ENCODE results near the gene RNF223. TPM values are rescaled to one million over a fixed set of nuclear protein-coding genes. Genes with fewer than 3 reads are reported as not detected.
A peak's percentile ranks its signal among the peaks of the same experiment; 100 is the strongest.
"Not testable (repeated sequence)": the region's sequence is repeated elsewhere in the genome, so short reads cannot be mapped to it uniquely, and the experiment has no call there.

The RNF223 gene
- total RNA-seq, 1 experiment from 2014 or later: not detected

GRCh38 chr1:1079408-1080121 is 5.5 kb upstream of the RNF223 start:
- H3K4me1 ChIP-seq (replicated peaks): peaks cover 12% of the 10 kb centered on the region
- H3K27ac ChIP-seq: no peak overlapping the region
- no peaks in the 10 kb centered on the region for H3K36me3 ChIP-seq
- H3K9me3 ChIP-seq (replicated peaks): no peaks in the 10 kb centered on the region
- peaks cover 9% of the 10 kb centered on the region for H3K27me3 ChIP-seq (replicated peaks)
- H3K4me3 ChIP-seq: no peak overlapping the region
- DNase-seq (ENCODE audit: low read depth in 1 of 2, low spot score in 2 of 2): peak; percentile 84 to 89

GRCh38 chr1:1077396-1077795 is 3.3 kb upstream of the RNF223 start:
- not testable (repeated sequence) for H3K4me3 ChIP-seq; H3K27ac ChIP-seq; DNase-seq (ENCODE audit: low read depth in 1 of 2, low spot score in 2 of 2); H3K9me3 ChIP-seq (replicated peaks); H3K36me3 ChIP-seq
- Histone ChIP-seq H3K27me3 (replicated peaks) (peaks cover 21% of the 10 kb centered on the region), H3K4me1 (replicated peaks) (peaks cover 12% of the 10 kb centered on the region)

GRCh38 chr1:1075148-1075935 is 1.2 kb upstream of the RNF223 start:
- Histone ChIP-seq H3K27me3 (replicated peaks) (peaks cover 34% of the 10 kb centered on the region), H3K27ac (no peak overlapping the region)

GRCh38 chr1:1074631-1075147 is 583 bp upstream of the RNF223 start:
- Histone ChIP-seq H3K9me3 (replicated peaks) (no peaks in the 10 kb centered on the region), H3K36me3 (no peaks in the 10 kb centered on the region), H3K4me3 (no peak overlapping the region), H3K4me1 (replicated peaks) (peaks cover 5% of the 10 kb centered on the region), H3K27ac (no peak overlapping the region), H3K27me3 (replicated peaks) (peaks cover 40% of the 10 kb centered on the region)
- DNase-seq (ENCODE audit: low read depth in 1 of 2, low spot score in 2 of 2): no peak

More at GRCh38 chr1:1075148-1075935, 1.2 kb upstream of the RNF223 start:
- no peak for DNase-seq (ENCODE audit: low read depth in 1 of 2, low spot score in 2 of 2)
- H3K4me3 ChIP-seq: no peak overlapping the region
- H3K4me1 ChIP-seq (replicated peaks): peaks cover 11% of the 10 kb centered on the region
- H3K36me3 ChIP-seq: no peaks in the 10 kb centered on the region
- no peaks in the 10 kb centered on the region for H3K9me3 ChIP-seq (replicated peaks)

GRCh38 chr1:1072849-1073742 is 1.0 kb downstream of the RNF223 start:
- DNase-seq (ENCODE audit: low read depth in 1 of 2, low spot score in 2 of 2): no peak
- Histone ChIP-seq H3K27ac (no peak overlapping the region), H3K36me3 (no peaks in the 10 kb centered on the region), H3K4me1 (replicated peaks) (peaks cover 11% of the 10 kb centered on the region), H3K9me3 (replicated peaks) (no peaks in the 10 kb centered on the region), H3K4me3 (no peak overlapping the region), H3K27me3 (replicated peaks) (peaks cover 54% of the 10 kb centered on the region)

- no peaks in the 10 kb centered on the region for H3K36me3 ChIP-seq
- H3K4me1 ChIP-seq (replicated peaks): peaks cover 11% of the 10 kb centered on the region
- H3K9me3 ChIP-seq (replicated peaks): no peaks in the 10 kb centered on the region
- H3K27ac ChIP-seq: no peak overlapping the region
- DNase-seq (ENCODE audit: low read depth in 1 of 2, low spot score in 2 of 2): no peak
- peaks cover 60% of the 10 kb centered on the region for H3K27me3 ChIP-seq (replicated peaks)
- no peak overlapping the region for H3K4me3 ChIP-seq
Observed at GRCh38 chr1:1072299-1072848, 1.7 kb downstream of the RNF223 start.

- Histone ChIP-seq H3K4me3 (no peak overlapping the region), H3K9me3 (replicated peaks) (no peaks in the 10 kb centered on the region), H3K4me1 (replicated peaks) (peaks cover 11% of the 10 kb centered on the region), H3K27me3 (replicated peaks) (peaks cover 63% of the 10 kb centered on the region), H3K36me3 (no peaks in the 10 kb centered on the region), H3K27ac (no peak overlapping the region)
- no peak for DNase-seq (ENCODE audit: low read depth in 1 of 2, low spot score in 2 of 2)
Observed at GRCh38 chr1:1071486-1072298, 2.4 kb downstream of the RNF223 start.

GRCh38 chr1:1069711-1070676 is 4.1 kb downstream of the RNF223 start:
- no peak overlapping the region for H3K4me3 ChIP-seq
- no peak overlapping the region for H3K27ac ChIP-seq
- DNase-seq (ENCODE audit: low read depth in 1 of 2, low spot score in 2 of 2): no peak
- no peaks in the 10 kb centered on the region for H3K9me3 ChIP-seq (replicated peaks)
- no peaks in the 10 kb centered on the region for H3K36me3 ChIP-seq
- H3K27me3 ChIP-seq (replicated peaks): peaks cover 61% of the 10 kb centered on the region
- H3K4me1 ChIP-seq (replicated peaks): peaks cover 11% of the 10 kb centered on the region

GRCh38 chr1:1069056-1069710 is 4.9 kb downstream of the RNF223 start:
- no peaks in the 10 kb centered on the region for H3K9me3 ChIP-seq (replicated peaks)
- DNase-seq (ENCODE audit: low read depth in 1 of 2, low spot score in 2 of 2): peak; percentile 48 to 69
- H3K4me1 ChIP-seq (replicated peaks): peaks cover 14% of the 10 kb centered on the region
- peaks cover 54% of the 10 kb centered on the region for H3K27me3 ChIP-seq (replicated peaks)
- no peak overlapping the region for H3K27ac ChIP-seq
- H3K36me3 ChIP-seq: no peaks in the 10 kb centered on the region
- peak overlapping the region; percentile 34 for H3K4me3 ChIP-seq

- H3K4me3 ChIP-seq: no peak overlapping the region
- no peak for DNase-seq (ENCODE audit: low read depth in 1 of 2, low spot score in 2 of 2)
- H3K27ac ChIP-seq: no peak overlapping the region
- peaks cover 20% of the 10 kb centered on the region for H3K4me1 ChIP-seq (replicated peaks)
- H3K27me3 ChIP-seq (replicated peaks): peaks cover 51% of the 10 kb centered on the region
- no peaks in the 10 kb centered on the region for H3K9me3 ChIP-seq (replicated peaks)
- H3K36me3 ChIP-seq: no peaks in the 10 kb centered on the region
Observed at GRCh38 chr1:1068517-1069055, 5.5 kb downstream of the RNF223 start.

- H3K9me3 ChIP-seq (replicated peaks): no peaks in the 10 kb centered on the region; the same call in 1 of the 2 replicates
- no peaks in the 10 kb centered on the region for H3K36me3 ChIP-seq
- H3K4me1 ChIP-seq (replicated peaks): peaks cover 26% of the 10 kb centered on the region
- DNase-seq (ENCODE audit: low read depth in 1 of 2, low spot score in 2 of 2): no peak
- no peak overlapping the region for H3K4me3 ChIP-seq
- peaks cover 50% of the 10 kb centered on the region for H3K27me3 ChIP-seq (replicated peaks)
- no peak overlapping the region for H3K27ac ChIP-seq
Observed at GRCh38 chr1:1067860-1068516, 6.1 kb downstream of the RNF223 start.

All from SJSA1 (cell line).